GM19463 (cell line): ENCODE results near the gene TBATA.

Source experiments
- ATAC-seq: cut with Tn5 transposase; IDR thresholded peaks from one replicate; pipeline ENCODE4 v1.9.1; 2021; ENCODE audit warnings: mild to moderate bottlenecking, moderate library complexity; ENCODE audit not compliant: unreplicated experiment

The TBATA gene

GRCh38 chr10:70747192-70747965 is 37.8 kb downstream of the TBATA start:
- no peak for ATAC-seq

- ATAC-seq: no peak
These were observed 39.6 kb downstream of the TBATA start for GRCh38 chr10:70745555-70745954.

DNA sequence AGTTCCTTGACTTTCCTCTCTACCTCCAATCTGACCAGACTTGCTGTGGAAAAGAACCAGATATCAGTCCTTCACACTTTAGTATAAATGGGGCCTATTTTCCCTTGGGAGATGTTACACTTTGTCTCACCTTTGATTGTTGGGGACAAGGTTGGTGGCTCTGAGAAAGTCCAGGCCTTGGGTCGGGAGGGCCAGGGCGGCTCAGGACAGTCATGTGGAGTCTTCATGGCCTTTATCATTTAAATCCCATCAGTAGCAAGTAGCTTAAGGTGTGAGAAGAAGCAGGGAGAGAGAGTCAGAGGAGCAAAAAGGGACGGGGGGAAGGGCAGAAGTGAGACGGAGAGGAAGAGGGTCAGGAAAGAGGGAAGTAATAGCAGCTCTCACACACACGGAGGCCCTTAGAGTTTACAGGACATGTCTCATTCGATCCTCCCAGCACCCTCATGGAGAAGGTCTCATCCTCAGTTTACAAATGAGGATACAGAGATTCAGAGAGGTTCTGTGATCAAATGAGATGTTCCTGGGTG is 40.5 kb downstream of the TBATA start:
- ATAC-seq: no peak

GRCh38 chr10:70743879-70744278 is 41.3 kb downstream of the TBATA start:
- ATAC-seq: no peak

DNA sequence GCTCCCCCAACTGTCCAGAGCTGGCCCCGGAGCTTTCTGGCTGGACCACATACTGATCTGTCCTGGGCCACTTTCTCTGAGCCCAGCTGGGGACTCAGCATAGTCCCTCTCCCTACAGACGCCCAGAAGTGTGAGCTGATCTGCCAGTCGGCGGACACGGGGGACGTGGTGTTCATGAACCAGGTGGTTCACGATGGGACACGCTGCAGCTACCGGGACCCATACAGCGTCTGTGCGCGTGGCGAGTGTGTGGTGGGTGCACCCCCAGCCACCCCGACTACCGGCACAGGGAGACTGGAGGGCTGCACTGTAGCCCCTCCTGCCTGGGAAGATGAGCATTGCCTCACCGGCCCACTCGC is 41.8 kb downstream of the TBATA start:
- no peak for ATAC-seq

GRCh38 chr10:70742537-70743429 is 42.4 kb downstream of the TBATA start:
- ATAC-seq: no peak

DNA sequence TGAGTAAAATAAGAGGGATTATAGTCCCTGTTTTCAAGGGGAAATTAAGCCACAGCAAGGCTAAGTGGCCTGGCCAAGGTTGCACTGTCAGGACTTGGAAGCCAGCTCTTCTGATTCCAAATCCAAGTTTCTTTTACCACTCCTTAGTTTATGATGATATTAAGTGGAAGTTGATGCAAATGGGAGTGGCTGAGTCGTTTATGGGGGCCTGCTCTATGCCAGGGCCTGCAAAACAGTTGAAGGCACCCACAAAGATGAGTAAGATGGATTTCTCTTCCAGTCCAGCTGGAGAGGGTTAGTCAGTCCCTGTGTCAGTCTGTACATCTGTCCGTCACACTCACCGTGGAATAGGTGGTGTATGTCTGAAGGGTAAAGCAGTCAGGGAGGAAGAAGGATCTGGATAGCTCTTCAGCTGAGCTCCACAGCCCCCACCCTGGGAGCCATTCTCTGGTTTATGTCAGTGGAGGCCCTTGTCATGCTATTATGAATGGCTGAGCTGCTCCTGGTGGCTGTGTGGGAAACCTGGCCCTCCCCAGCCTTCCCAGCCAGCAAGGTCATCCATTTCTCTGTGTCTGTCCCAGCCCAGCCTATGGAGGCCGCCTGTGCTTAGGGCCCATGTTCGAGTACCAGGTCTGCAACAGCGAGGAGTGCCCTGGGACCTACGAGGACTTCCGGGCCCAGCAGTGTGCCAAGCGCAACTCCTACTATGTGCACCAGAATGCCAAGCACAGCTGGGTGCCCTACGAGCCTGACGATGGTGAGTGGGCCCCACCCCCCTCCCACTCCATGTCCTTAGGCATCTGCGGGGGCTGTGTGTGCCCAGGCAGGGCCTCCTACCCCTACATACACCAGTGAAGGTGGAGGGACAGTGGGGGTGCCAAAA is 44.5 kb downstream of the TBATA start:
- no peak for ATAC-seq

DNA sequence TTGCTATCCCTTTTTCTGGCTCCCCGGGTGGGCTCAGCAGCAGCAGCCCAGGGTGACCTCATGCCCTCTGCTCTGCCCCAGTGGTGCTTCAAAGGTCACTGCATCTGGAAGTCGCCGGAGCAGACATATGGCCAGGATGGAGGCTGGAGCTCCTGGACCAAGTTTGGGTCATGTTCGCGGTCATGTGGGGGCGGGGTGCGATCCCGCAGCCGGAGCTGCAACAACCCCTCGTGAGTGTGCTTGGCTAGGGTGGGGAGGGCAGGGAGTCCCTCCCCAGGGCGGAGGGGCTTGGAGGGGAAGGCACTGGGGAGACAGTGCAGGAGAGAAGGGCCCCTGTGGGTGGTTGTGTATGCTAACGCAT is 46.4 kb downstream of the TBATA start:
- no peak for ATAC-seq

GRCh38 chr10:70738006-70738760 is 47.0 kb downstream of the TBATA start:
- no peak for ATAC-seq

- no peak for ATAC-seq
These were observed 47.9 kb downstream of the TBATA start for GRCh38 chr10:70737250-70737649.

DNA sequence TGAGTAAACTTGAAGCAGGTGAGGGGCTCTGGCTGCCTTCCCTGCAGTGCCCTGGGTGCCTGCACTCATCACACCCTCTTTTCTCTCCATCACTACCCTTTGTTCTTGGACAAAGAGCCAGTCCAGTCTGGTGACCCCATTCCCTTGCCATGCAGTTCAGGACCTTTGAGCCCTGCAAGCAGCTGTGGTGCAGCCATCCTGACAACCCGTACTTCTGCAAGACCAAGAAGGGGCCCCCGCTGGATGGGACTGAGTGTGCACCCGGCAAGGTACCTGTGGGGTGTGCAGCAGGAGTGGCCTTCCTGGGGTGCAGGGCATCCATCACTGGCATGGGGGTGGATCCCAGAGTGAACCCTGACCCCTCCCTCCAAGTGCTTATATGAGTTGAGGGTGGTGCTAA is 48.7 kb downstream of the TBATA start:
- no peak for ATAC-seq

DNA sequence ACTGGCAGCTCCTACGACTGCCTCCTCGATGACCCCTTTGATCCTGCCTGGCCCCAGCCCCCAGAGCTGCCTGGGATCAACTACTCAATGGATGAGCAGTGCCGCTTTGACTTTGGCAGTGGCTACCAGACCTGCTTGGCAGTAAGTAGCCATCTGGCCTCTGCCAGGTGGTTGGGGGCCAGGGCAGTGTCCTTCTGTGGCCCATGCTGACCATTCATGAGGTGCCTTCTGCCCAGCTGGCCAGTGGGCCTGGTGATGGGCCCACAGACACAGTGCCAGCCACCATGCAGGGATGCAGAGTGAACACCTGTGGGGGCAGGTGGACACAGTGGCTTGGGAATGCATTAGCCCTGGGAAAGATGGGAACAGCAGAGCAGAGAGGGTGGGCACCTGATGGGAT is 50.0 kb downstream of the TBATA start:
- no peak for ATAC-seq

- no peak for ATAC-seq
These were observed 52.1 kb downstream of the TBATA start for GRCh38 chr10:70733051-70733450.

- no peak for ATAC-seq
These were observed 52.6 kb downstream of the TBATA start for GRCh38 chr10:70732569-70732968.

DNA sequence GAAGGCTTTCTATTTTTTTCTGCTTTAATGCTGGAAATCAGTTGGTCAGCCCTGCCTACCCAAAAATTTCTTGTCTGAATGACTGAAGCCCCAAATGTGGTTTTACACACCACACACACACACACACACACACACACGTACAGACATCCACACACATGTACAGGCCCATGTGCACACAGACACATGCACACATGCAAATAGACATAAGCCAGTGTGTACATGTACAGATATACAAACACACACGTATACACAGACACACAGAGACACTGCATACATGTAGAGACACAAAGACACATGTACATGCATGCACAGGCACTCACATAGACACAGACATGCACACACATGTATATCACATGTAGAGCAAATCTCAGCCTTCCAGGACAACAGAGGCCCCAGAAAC is 54.2 kb downstream of the TBATA start:
- ATAC-seq: no peak

- no peak for ATAC-seq
These were observed 55.3 kb downstream of the TBATA start for GRCh38 chr10:70729763-70730357.

DNA sequence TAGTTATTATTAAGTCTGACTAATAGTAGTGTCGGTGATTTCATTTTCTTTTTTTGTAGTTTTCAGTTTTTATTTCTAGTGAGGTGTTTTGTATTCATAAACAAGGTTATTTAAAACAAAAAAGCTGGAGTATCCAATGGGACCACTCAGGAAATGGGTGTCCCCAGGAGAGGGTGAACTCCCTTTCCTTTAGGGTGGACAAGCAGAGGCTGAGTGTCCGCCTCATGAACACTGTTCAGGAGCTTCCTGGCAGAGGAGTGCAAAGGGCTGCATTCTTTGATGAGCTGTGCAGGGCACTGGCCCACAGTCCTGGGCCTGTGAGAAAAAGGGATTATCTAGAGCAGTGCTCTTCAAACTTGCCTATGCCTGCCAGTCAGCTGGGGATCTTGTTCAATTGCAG is 56.8 kb downstream of the TBATA start:
- no peak for ATAC-seq

DNA sequence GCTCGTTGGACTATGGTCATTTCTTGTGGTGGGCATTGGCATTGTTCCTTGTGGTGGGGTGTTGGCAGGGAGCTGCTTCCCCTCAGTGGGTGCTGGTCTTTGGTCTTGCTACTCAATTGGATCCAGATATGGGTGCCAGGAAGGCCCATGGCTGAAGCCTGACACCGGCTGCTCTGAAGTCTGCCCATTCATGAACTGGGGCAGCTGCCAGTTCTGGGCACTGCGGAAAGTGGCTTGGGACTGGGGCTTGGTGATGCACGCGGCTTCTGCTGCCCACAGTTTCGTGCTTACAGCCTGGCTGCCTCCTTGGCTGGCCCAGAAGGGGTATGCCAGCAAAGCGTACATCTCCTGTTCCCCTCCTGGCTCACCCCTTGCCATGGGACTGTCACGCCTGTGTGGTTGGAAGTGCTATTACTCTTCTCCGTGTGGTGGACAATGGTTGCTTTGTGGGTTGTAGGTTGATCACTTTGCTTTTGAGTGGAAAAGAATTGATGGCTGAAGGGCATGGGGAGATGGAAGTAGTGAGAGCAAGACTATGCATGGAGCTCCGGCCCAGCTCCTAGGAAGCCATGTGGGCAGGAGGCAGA is 58.2 kb downstream of the TBATA start:
- ATAC-seq: no peak

DNA sequence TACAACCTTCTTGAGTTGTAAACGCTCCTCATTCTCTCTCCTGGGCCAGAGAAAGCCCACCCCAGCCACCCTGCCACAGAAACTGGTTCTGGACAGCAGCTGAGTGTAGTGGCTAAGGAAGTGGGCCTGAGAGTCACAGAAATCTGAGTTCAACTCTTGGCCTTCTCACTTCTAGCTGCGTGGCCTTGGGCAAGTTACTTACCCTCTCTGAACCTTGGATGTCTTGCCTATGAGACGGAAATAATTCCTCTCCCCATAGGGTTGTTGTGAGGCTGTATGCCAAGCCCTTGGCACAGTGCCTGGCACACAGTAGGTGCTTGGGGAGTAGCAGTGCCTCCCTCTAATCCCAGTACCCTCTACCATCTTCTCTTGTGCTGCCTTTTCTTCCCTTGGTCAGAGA is 61.4 kb downstream of the TBATA start:
- ATAC-seq: no peak
